ENCODE results near the gene GNAQ.

DNA sequence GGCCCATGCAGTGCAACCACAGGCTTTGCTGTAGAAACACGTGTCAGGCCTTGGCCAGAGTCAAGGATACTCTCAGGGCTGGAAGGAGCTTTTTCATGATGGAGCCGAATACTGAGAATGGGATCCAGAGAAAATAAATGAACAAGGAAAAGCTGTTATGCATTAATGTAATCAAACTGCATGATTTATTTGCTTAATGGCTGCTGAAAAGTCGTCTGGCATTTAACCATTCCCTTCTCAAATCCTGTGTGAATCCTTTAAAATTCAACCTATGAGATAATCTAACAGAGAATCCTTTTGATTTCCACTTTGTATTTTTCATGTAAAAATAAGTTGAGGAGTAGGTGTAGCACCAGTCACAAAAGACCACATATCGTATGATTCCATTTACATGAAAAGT is 359.4 kb downstream of the GNAQ start:
- TF ChIP-seq, protein P1, sequence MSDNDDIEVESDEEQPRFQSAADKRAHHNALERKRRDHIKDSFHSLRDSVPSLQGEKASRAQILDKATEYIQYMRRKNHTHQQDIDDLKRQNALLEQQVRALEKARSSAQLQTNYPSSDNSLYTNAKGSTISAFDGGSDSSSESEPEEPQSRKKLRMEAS (IDR thresholded peaks at IDR 0.05) = no peak
- TF ChIP-seq CEBPB (IDR thresholded peaks at IDR 0.05) (no peak), RAD21 (IDR thresholded peaks at IDR 0.05; ENCODE audit: low read depth) (no peak), TAF1 (IDR thresholded peaks at IDR 0.05; ENCODE audit: low read depth) (no peak), ZBTB7A (IDR thresholded peaks at IDR 0.05; ENCODE audit: low read depth) (no peak), CREB1 (IDR thresholded peaks at IDR 0.05; ENCODE audit: low read depth) (no peak), NFIC (IDR thresholded peaks at IDR 0.05) (no peak), EP300 (IDR thresholded peaks at IDR 0.05; ENCODE audit: borderline replicate concordance) (no peak), TCF12 (IDR thresholded peaks at IDR 0.05; ENCODE audit: low read depth) (no peak), FOXM1 (IDR thresholded peaks at IDR 0.05; ENCODE audit: borderline replicate concordance, low read depth) (no peak), YY1 (IDR thresholded peaks at IDR 0.05; ENCODE audit: low read depth) (no peak)
- TF ChIP-seq, protein P2, sequence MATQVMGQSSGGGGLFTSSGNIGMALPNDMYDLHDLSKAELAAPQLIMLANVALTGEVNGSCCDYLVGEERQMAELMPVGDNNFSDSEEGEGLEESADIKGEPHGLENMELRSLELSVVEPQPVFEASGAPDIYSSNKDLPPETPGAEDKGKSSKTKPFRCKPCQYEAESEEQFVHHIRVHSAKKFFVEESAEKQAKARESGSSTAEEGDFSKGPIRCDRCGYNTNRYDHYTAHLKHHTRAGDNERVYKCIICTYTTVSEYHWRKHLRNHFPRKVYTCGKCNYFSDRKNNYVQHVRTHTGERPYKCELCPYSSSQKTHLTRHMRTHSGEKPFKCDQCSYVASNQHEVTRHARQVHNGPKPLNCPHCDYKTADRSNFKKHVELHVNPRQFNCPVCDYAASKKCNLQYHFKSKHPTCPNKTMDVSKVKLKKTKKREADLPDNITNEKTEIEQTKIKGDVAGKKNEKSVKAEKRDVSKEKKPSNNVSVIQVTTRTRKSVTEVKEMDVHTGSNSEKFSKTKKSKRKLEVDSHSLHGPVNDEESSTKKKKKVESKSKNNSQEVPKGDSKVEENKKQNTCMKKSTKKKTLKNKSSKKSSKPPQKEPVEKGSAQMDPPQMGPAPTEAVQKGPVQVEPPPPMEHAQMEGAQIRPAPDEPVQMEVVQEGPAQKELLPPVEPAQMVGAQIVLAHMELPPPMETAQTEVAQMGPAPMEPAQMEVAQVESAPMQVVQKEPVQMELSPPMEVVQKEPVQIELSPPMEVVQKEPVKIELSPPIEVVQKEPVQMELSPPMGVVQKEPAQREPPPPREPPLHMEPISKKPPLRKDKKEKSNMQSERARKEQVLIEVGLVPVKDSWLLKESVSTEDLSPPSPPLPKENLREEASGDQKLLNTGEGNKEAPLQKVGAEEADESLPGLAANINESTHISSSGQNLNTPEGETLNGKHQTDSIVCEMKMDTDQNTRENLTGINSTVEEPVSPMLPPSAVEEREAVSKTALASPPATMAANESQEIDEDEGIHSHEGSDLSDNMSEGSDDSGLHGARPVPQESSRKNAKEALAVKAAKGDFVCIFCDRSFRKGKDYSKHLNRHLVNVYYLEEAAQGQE (IDR thresholded peaks at IDR 0.05; ENCODE audit: low read depth) = no peak

Data from Ishikawa (cell line).